ENCODE results near the gene MAP2K3.
"Not testable (repeated sequence)": the region's sequence is repeated elsewhere in the genome, so short reads cannot be mapped to it uniquely, and the experiment has no call there.

The MAP2K3 gene

GRCh38 chr17:21319686-21320375 is 35.3 kb downstream of the MAP2K3 start:
- H3K9ac ChIP-seq (ENCODE audit: low read depth in 1 of 2, low read length in 2 of 2); H3K4me1 ChIP-seq (ENCODE audit: control insufficient read depth in 1 of 2, insufficient read depth in 2 of 2, low read length in 2 of 2): not testable (repeated sequence)

GRCh38 chr17:21320430-21320829 is 35.9 kb downstream of the MAP2K3 start:
- H3K4me1 ChIP-seq (ENCODE audit: control insufficient read depth in 1 of 2, insufficient read depth in 2 of 2, low read length in 2 of 2); H3K9ac ChIP-seq (ENCODE audit: low read depth in 1 of 2, low read length in 2 of 2); H3K27me3 ChIP-seq (ENCODE audit: control insufficient read depth in 1 of 2, insufficient read depth in 2 of 2, low read length in 2 of 2); H3K36me3 ChIP-seq (ENCODE audit: control insufficient read depth in 1 of 2, insufficient read depth in 2 of 2, low read length in 2 of 2); H3K4me3 ChIP-seq (ENCODE audit: low read depth in 1 of 2, low read length in 2 of 2); H3K27ac ChIP-seq (ENCODE audit: low read depth, low read length); H3K9me3 ChIP-seq (ENCODE audit: control insufficient read depth in 1 of 2, low read length in 2 of 2): not testable (repeated sequence)

More at GRCh38 chr17:21319686-21320375, 35.3 kb downstream of the MAP2K3 start:
- not testable (repeated sequence) for H3K4me3 ChIP-seq (ENCODE audit: low read depth in 1 of 2, low read length in 2 of 2); H3K36me3 ChIP-seq (ENCODE audit: control insufficient read depth in 1 of 2, insufficient read depth in 2 of 2, low read length in 2 of 2); H3K27ac ChIP-seq (ENCODE audit: low read depth, low read length); H3K9me3 ChIP-seq (ENCODE audit: control insufficient read depth in 1 of 2, low read length in 2 of 2); H3K27me3 ChIP-seq (ENCODE audit: control insufficient read depth in 1 of 2, insufficient read depth in 2 of 2, low read length in 2 of 2)

- H3K4me1 ChIP-seq (ENCODE audit: control insufficient read depth in 1 of 2, insufficient read depth in 2 of 2, low read length in 2 of 2); H3K9ac ChIP-seq (ENCODE audit: low read depth in 1 of 2, low read length in 2 of 2); H3K4me3 ChIP-seq (ENCODE audit: low read depth in 1 of 2, low read length in 2 of 2); H3K9me3 ChIP-seq (ENCODE audit: control insufficient read depth in 1 of 2, low read length in 2 of 2); H3K36me3 ChIP-seq (ENCODE audit: control insufficient read depth in 1 of 2, insufficient read depth in 2 of 2, low read length in 2 of 2); H3K27ac ChIP-seq (ENCODE audit: low read depth, low read length); H3K27me3 ChIP-seq (ENCODE audit: control insufficient read depth in 1 of 2, insufficient read depth in 2 of 2, low read length in 2 of 2): not testable (repeated sequence)
These were observed 36.5 kb downstream of the MAP2K3 start for GRCh38 chr17:21321061-21321460.

GRCh38 chr17:21321744-21322191 is 37.3 kb downstream of the MAP2K3 start:
- H3K36me3 ChIP-seq (ENCODE audit: control insufficient read depth in 1 of 2, insufficient read depth in 2 of 2, low read length in 2 of 2); H3K9ac ChIP-seq (ENCODE audit: low read depth in 1 of 2, low read length in 2 of 2); H3K4me1 ChIP-seq (ENCODE audit: control insufficient read depth in 1 of 2, insufficient read depth in 2 of 2, low read length in 2 of 2); H3K4me3 ChIP-seq (ENCODE audit: low read depth in 1 of 2, low read length in 2 of 2); H3K27ac ChIP-seq (ENCODE audit: low read depth, low read length); H3K9me3 ChIP-seq (ENCODE audit: control insufficient read depth in 1 of 2, low read length in 2 of 2); H3K27me3 ChIP-seq (ENCODE audit: control insufficient read depth in 1 of 2, insufficient read depth in 2 of 2, low read length in 2 of 2): not testable (repeated sequence)

- not testable (repeated sequence) for H3K27me3 ChIP-seq (ENCODE audit: control insufficient read depth in 1 of 2, insufficient read depth in 2 of 2, low read length in 2 of 2); H3K36me3 ChIP-seq (ENCODE audit: control insufficient read depth in 1 of 2, insufficient read depth in 2 of 2, low read length in 2 of 2); H3K9ac ChIP-seq (ENCODE audit: low read depth in 1 of 2, low read length in 2 of 2); H3K27ac ChIP-seq (ENCODE audit: low read depth, low read length); H3K9me3 ChIP-seq (ENCODE audit: control insufficient read depth in 1 of 2, low read length in 2 of 2); H3K4me1 ChIP-seq (ENCODE audit: control insufficient read depth in 1 of 2, insufficient read depth in 2 of 2, low read length in 2 of 2)
- H3K4me3 ChIP-seq (ENCODE audit: low read depth in 1 of 2, low read length in 2 of 2), result peak overlapping the region in 1 of 2 donors; percentile 80
These were observed 39.0 kb downstream of the MAP2K3 start for GRCh38 chr17:21323257-21324111.

- H3K4me1 ChIP-seq (ENCODE audit: control insufficient read depth in 1 of 2, insufficient read depth in 2 of 2, low read length in 2 of 2); H3K27ac ChIP-seq (ENCODE audit: low read depth, low read length); H3K9me3 ChIP-seq (ENCODE audit: control insufficient read depth in 1 of 2, low read length in 2 of 2); H3K4me3 ChIP-seq (ENCODE audit: low read depth in 1 of 2, low read length in 2 of 2); H3K9ac ChIP-seq (ENCODE audit: low read depth in 1 of 2, low read length in 2 of 2); H3K36me3 ChIP-seq (ENCODE audit: control insufficient read depth in 1 of 2, insufficient read depth in 2 of 2, low read length in 2 of 2); H3K27me3 ChIP-seq (ENCODE audit: control insufficient read depth in 1 of 2, insufficient read depth in 2 of 2, low read length in 2 of 2): not testable (repeated sequence)
These were observed 40.2 kb downstream of the MAP2K3 start for GRCh38 chr17:21324741-21325140.

- H3K27ac ChIP-seq (ENCODE audit: low read depth, low read length); H3K9me3 ChIP-seq (ENCODE audit: control insufficient read depth in 1 of 2, low read length in 2 of 2); H3K36me3 ChIP-seq (ENCODE audit: control insufficient read depth in 1 of 2, insufficient read depth in 2 of 2, low read length in 2 of 2); H3K4me3 ChIP-seq (ENCODE audit: low read depth in 1 of 2, low read length in 2 of 2); H3K27me3 ChIP-seq (ENCODE audit: control insufficient read depth in 1 of 2, insufficient read depth in 2 of 2, low read length in 2 of 2); H3K4me1 ChIP-seq (ENCODE audit: control insufficient read depth in 1 of 2, insufficient read depth in 2 of 2, low read length in 2 of 2); H3K9ac ChIP-seq (ENCODE audit: low read depth in 1 of 2, low read length in 2 of 2): not testable (repeated sequence)
These were observed 43.4 kb downstream of the MAP2K3 start for GRCh38 chr17:21327921-21328320.

- not testable (repeated sequence) for H3K4me3 ChIP-seq (ENCODE audit: low read depth in 1 of 2, low read length in 2 of 2); H3K27me3 ChIP-seq (ENCODE audit: control insufficient read depth in 1 of 2, insufficient read depth in 2 of 2, low read length in 2 of 2); H3K9ac ChIP-seq (ENCODE audit: low read depth in 1 of 2, low read length in 2 of 2); H3K9me3 ChIP-seq (ENCODE audit: control insufficient read depth in 1 of 2, low read length in 2 of 2); H3K4me1 ChIP-seq (ENCODE audit: control insufficient read depth in 1 of 2, insufficient read depth in 2 of 2, low read length in 2 of 2); H3K36me3 ChIP-seq (ENCODE audit: control insufficient read depth in 1 of 2, insufficient read depth in 2 of 2, low read length in 2 of 2); H3K27ac ChIP-seq (ENCODE audit: low read depth, low read length)
These were observed 44.3 kb downstream of the MAP2K3 start for GRCh38 chr17:21328778-21329177.

GRCh38 chr17:21330436-21331160 is 46.1 kb downstream of the MAP2K3 start:
- Histone ChIP-seq H3K27ac (ENCODE audit: low read depth, low read length) (no peak overlapping the region), H3K4me3 (ENCODE audit: low read depth in 1 of 2, low read length in 2 of 2) (no peak overlapping the region), H3K27me3 (ENCODE audit: control insufficient read depth in 1 of 2, insufficient read depth in 2 of 2, low read length in 2 of 2) (no peaks in the 10 kb centered on the region), H3K9me3 (ENCODE audit: control insufficient read depth in 1 of 2, low read length in 2 of 2) (peaks cover 0 to 3% of the 10 kb centered on the region in 2 donors), H3K9ac (ENCODE audit: low read depth in 1 of 2, low read length in 2 of 2) (no peak overlapping the region), H3K4me1 (ENCODE audit: control insufficient read depth in 1 of 2, insufficient read depth in 2 of 2, low read length in 2 of 2) (no peaks in the 10 kb centered on the region), H3K36me3 (ENCODE audit: control insufficient read depth in 1 of 2, insufficient read depth in 2 of 2, low read length in 2 of 2) (no peaks in the 10 kb centered on the region)
